T-helper 1 cell treated with Interleukin-12 subunit alpha and Interleukin-12 subunit beta and Interleukin-4 antibody, amounts not matched to agents 30 ng/mL and 1 ng/mL, for 36 hours (primary cell): Measurements from ENCODE around the gene ERVK3-1. TPM values are rescaled to one million over a fixed set of nuclear protein-coding genes. Genes with fewer than 3 reads are reported as not detected.

Experiments used
- intact Hi-C: fragments of 100-400 bp; cut with micrococcal nuclease; formaldehyde crosslinking; loops from one replicate; pipeline ENCODE4 v1.15.1; 2024
- total RNA-seq: library from RNA; stranded (reverse); gene quantifications from 2 replicates; pipeline ENCODE4 v1.2.3, GENCODE V29; 2022

The ERVK3-1 gene
- total RNA-seq, 1 donor from 2014 or later, result 64.8 TPM

DNA sequence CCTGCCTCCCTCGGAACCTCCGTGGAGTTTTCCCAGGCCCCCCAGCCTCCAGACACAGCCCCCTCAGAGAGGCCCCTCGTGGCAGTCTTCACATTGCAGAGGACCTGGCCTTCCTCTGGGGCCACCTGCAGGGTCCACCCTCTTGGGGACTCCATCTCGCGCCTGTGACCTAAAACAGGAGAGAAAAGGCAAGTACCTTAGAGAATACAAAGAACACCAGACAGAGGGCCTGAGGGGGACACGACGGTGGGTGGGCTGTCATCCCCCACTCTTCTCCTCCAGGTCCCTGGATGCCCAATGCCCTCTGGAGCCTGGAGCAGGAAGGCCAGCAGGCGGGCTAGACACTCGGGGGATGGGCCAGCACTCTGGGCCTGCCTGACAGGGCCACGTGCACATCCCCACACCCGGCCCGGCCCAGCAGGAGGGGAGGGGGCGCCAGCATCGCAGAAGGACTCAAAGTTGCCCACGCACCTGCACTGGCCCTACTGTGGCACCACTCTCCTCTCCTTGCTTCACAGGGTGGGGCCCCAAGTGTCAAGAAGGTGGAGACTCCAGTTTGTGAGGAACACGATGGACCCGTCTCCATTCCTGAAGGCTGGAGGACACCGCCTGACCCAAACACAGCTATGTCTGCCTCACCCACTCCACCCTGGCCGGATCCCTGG is 52.4 kb downstream of the ERVK3-1 start:
- intact Hi-C loops, result no loop called here

DNA sequence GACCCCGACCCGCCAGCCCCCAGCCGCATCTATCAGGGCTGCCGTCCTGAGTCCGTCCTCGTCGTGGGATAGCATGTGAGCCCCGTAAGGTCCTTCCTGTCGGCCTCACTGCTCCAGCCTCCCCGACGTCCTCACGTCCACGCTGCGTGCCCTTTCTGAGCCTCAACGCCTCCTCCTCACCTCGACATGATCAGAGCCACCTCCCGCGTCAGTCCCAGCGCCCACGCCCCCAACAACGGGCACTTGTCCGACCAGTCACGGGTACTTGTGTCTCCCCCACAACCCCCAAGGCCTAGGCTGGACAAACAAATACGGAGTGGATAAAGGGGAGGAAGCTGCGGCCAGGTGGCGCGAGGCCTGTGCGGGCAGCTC is 56.7 kb downstream of the ERVK3-1 start:
- intact Hi-C loops, result loop anchor here (1.0 kb wide), 12 partner anchors 15 to 182 kb away; partner anchors contain the start of genes ERVK3-1, RPS5, TRIM28 and ZBTB45

DNA sequence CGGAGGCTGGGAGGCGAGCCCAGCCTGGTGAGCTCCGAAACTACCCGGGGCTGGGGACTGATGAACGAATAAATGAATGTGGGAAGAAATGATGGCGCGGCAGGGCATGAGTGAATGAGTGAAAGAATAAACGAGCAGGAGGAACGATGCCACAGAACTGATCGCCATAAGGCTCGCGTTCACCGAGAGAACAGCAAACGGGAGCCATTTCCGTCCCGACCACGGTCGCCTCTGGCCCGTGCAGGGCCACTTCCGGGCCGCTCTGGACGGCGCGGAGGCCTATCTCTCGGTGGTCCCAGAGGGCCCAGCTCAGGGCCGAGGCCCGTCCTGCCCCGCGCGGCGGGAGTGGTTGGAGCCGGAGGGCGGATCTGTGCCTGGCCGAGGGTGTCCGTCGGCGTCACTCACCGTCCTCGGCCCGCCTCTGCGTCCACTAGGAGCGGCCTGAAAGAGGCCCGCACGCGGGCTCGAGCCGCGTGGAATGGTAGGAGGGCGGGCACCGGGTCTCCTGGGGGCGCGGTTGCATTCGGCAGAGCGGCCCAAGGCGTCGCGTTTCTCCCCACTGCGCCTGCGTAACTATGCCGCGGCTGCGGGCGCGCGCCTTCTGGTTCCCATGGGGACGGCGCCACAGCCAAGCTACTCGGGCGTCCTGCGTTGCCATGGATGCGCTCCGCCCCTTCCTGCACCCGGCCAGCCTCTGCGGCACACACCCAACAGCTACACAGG is 57.3 kb downstream of the ERVK3-1 start, which contains the start of gene ZNF497:
TSS of gene ZNF497 (minus strand) at position 480 of the 723 bp plus-strand sequence. CDS start 5,116 bp downstream, outside the sequence.
- intact Hi-C loops, result loop anchor here (1.0 kb wide), 12 partner anchors 15 to 182 kb away; partner anchors contain the start of genes ERVK3-1, RPS5, TRIM28 and ZBTB45

DNA sequence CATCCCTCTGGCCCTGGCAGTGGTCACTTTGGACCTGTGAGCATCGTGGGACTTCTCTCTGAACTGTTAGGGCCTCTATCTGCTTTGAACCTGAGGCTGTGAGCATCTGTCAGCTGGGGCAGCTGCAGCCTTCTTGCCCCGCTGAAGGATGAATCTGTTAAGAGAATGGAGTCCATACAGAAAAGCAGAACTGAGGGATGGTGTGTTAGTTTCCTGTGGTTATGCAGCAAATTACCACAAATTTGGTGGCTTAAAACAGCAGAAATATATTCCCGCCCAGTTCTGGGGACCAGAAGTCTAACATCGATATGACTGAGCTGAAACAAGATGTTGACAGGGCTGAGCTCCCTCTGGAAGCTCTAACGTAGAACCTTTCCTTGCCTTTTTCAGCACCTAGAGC is 59.0 kb downstream of the ERVK3-1 start:
- intact Hi-C loops, result no loop called here

Other genes with a start within 250 kb of the ERVK3-1 start
- gene ZNF135, start 246.1 kb upstream of the ERVK3-1 start, total RNA-seq, result 0.12 TPM in 1 of 2 replicates, not detected in the other
- gene ZSCAN18, start 207.1 kb upstream of the ERVK3-1 start, total RNA-seq, result 4.3 and 5.0 TPM in 2 replicates
- 2.7 and 2.8 TPM in 2 replicates for gene ZNF329, start 154.6 kb upstream of the ERVK3-1 start, total RNA-seq
- 20.7 and 21.0 TPM in 2 replicates for gene ZNF274, start 122.3 kb upstream of the ERVK3-1 start, total RNA-seq
- 41.6 and 42.0 TPM in 2 replicates for gene ZNF544, start 76.5 kb upstream of the ERVK3-1 start, total RNA-seq
- 4.9 and 5.5 TPM in 2 replicates for gene ZNF8, start 26.4 kb upstream of the ERVK3-1 start, total RNA-seq
- gene ZSCAN22, start 21.6 kb downstream of the ERVK3-1 start, total RNA-seq, result 4.5 and 4.9 TPM in 2 replicates
- 6.9 and 10.5 TPM in 2 replicates for gene A1BG, start 48.1 kb downstream of the ERVK3-1 start, total RNA-seq
- gene ZNF497, start 57.4 kb downstream of the ERVK3-1 start, total RNA-seq, result 0.64 and 1.0 TPM in 2 replicates
- gene ZNF837, start 75.7 kb downstream of the ERVK3-1 start, total RNA-seq, result 1.1 and 1.6 TPM in 2 replicates
- 894 and 904 TPM in 2 replicates for gene RPS5, start 81.9 kb downstream of the ERVK3-1 start, total RNA-seq
- 0.29 TPM in 1 of 2 replicates, not detected in the other for gene RNF225, start 90.3 kb downstream of the ERVK3-1 start, total RNA-seq
- 8.0 and 9.0 TPM in 2 replicates for gene ZNF584, start 103.3 kb downstream of the ERVK3-1 start, total RNA-seq
- gene ZNF132, start 134.8 kb downstream of the ERVK3-1 start, total RNA-seq, result 3.7 and 3.8 TPM in 2 replicates
- gene ZNF324B, start 146.2 kb downstream of the ERVK3-1 start, total RNA-seq, result 11.1 and 11.4 TPM in 2 replicates
- 10.6 and 12.6 TPM in 2 replicates for gene ZNF324, start 161.7 kb downstream of the ERVK3-1 start, total RNA-seq
- gene ZNF446, start 171.0 kb downstream of the ERVK3-1 start, total RNA-seq, result 7.8 and 9.3 TPM in 2 replicates
- gene SLC27A5, start 206.6 kb downstream of the ERVK3-1 start, total RNA-seq, result 12.9 and 17.2 TPM in 2 replicates
- 17.2 and 20.0 TPM in 2 replicates for gene ZBTB45, start 214.4 kb downstream of the ERVK3-1 start, total RNA-seq
- gene TRIM28, start 238.7 kb downstream of the ERVK3-1 start, total RNA-seq, result 432 TPM in 2 replicates
- 130 and 139 TPM in 2 replicates for gene CHMP2A, start 249.7 kb downstream of the ERVK3-1 start, total RNA-seq